Activated T-helper 17 cell treated with anti-CD3 and anti-CD28 coated beads, Interleukin-2, amount 50 U/mL, for 72 hours (primary cell): ENCODE results near the gene PRKD1. TPM values are rescaled to one million over a fixed set of nuclear protein-coding genes. Genes with fewer than 3 reads are reported as not detected.

Source experiments
- ATAC-seq: fragments of 150-1000 bp; cut with Tn5 transposase; replicated peaks from 2 replicates; pipeline ENCODE4 v1.10.0; 2021; ENCODE audit warnings: mild to moderate bottlenecking, moderate library complexity
- H3K27ac Mint-ChIP-seq: one replicate; pipeline ENCODE4 v1.8.0; 2022; ENCODE audit warnings: mixed read lengths
- H3K27me3 Mint-ChIP-seq: one replicate; pipeline ENCODE4 v1.8.0; 2022; ENCODE audit warnings: mixed read lengths
- H3K36me3 Mint-ChIP-seq: one replicate; pipeline ENCODE4 v1.8.0; 2022; ENCODE audit warnings: low read depth, mild to moderate bottlenecking, mixed read lengths
- H3K4me1 Mint-ChIP-seq: one replicate; pipeline ENCODE4 v1.8.0; 2022; ENCODE audit warnings: mixed read lengths
- H3K4me3 Mint-ChIP-seq: one replicate; pipeline ENCODE4 v1.8.0; 2022; ENCODE audit warnings: mild to moderate bottlenecking, mixed read lengths
- H3K9me3 Mint-ChIP-seq: one replicate; pipeline ENCODE4 v1.8.0; 2022; ENCODE audit warnings: mixed read lengths
- total RNA-seq, 2 donors: library from RNA; stranded (reverse); gene quantifications; one replicate each; pipeline ENCODE4 v1.2.3, GENCODE V29; 2022

The PRKD1 gene
- total RNA-seq, 2 donors from 2014 or later: not detected

GRCh38 chr14:29687866-29688265 is 239.8 kb downstream of the PRKD1 start:
- no peak overlapping the region for H3K4me3 Mint-ChIP-seq
- H3K9me3 Mint-ChIP-seq: peaks cover 23% of the 10 kb centered on the region
- H3K27ac Mint-ChIP-seq: no peak overlapping the region
- H3K27me3 Mint-ChIP-seq: no peaks in the 10 kb centered on the region
- H3K36me3 Mint-ChIP-seq: no peaks in the 10 kb centered on the region
- no peaks in the 10 kb centered on the region for H3K4me1 Mint-ChIP-seq
- no peak for ATAC-seq

GRCh38 chr14:29687071-29687765 is 240.4 kb downstream of the PRKD1 start:
- no peak for ATAC-seq

GRCh38 chr14:29684926-29685325 is 242.7 kb downstream of the PRKD1 start:
- peaks cover 27% of the 10 kb centered on the region for H3K9me3 Mint-ChIP-seq
- H3K36me3 Mint-ChIP-seq: no peaks in the 10 kb centered on the region
- H3K27ac Mint-ChIP-seq: no peak overlapping the region
- no peaks in the 10 kb centered on the region for H3K27me3 Mint-ChIP-seq
- ATAC-seq: no peak
- H3K4me1 Mint-ChIP-seq: no peaks in the 10 kb centered on the region
- no peak overlapping the region for H3K4me3 Mint-ChIP-seq

More at GRCh38 chr14:29687071-29687765, 240.4 kb downstream of the PRKD1 start:
- H3K36me3 Mint-ChIP-seq: no peaks in the 10 kb centered on the region
- H3K9me3 Mint-ChIP-seq: peaks cover 27% of the 10 kb centered on the region
- no peaks in the 10 kb centered on the region for H3K27me3 Mint-ChIP-seq
- H3K27ac Mint-ChIP-seq: no peak overlapping the region
- H3K4me3 Mint-ChIP-seq: no peak overlapping the region
- no peaks in the 10 kb centered on the region for H3K4me1 Mint-ChIP-seq

- Mint-ChIP-seq H3K4me3 (no peak overlapping the region), H3K27me3 (no peaks in the 10 kb centered on the region), H3K9me3 (peaks cover 27% of the 10 kb centered on the region), H3K4me1 (no peaks in the 10 kb centered on the region), H3K36me3 (no peaks in the 10 kb centered on the region), H3K27ac (no peak overlapping the region)
- ATAC-seq: no peak
Measured at GRCh38 chr14:29682789-29683188, 244.9 kb downstream of the PRKD1 start.

- no peaks in the 10 kb centered on the region for H3K36me3 Mint-ChIP-seq
- H3K4me1 Mint-ChIP-seq: no peaks in the 10 kb centered on the region
- H3K9me3 Mint-ChIP-seq: peaks cover 24% of the 10 kb centered on the region
- H3K27ac Mint-ChIP-seq: no peak overlapping the region
- H3K27me3 Mint-ChIP-seq: no peaks in the 10 kb centered on the region
- ATAC-seq: no peak
- H3K4me3 Mint-ChIP-seq: no peak overlapping the region
Measured at GRCh38 chr14:29681316-29681715, 246.3 kb downstream of the PRKD1 start.

GRCh38 chr14:29674566-29675285 is 252.9 kb downstream of the PRKD1 start:
- no peak for ATAC-seq
- no peaks in the 10 kb centered on the region for H3K36me3 Mint-ChIP-seq
- H3K4me1 Mint-ChIP-seq: no peaks in the 10 kb centered on the region
- H3K27me3 Mint-ChIP-seq: no peaks in the 10 kb centered on the region
- peaks cover 23% of the 10 kb centered on the region for H3K9me3 Mint-ChIP-seq
- H3K27ac Mint-ChIP-seq: no peak overlapping the region
- no peak overlapping the region for H3K4me3 Mint-ChIP-seq

- Mint-ChIP-seq H3K4me3 (no peak overlapping the region), H3K27ac (no peak overlapping the region), H3K27me3 (no peaks in the 10 kb centered on the region), H3K36me3 (no peaks in the 10 kb centered on the region), H3K4me1 (no peaks in the 10 kb centered on the region), H3K9me3 (peaks cover 17% of the 10 kb centered on the region)
- no peak for ATAC-seq
Measured at GRCh38 chr14:29672831-29673230, 254.8 kb downstream of the PRKD1 start.

GRCh38 chr14:29671034-29671433 is 256.6 kb downstream of the PRKD1 start:
- no peak overlapping the region for H3K27ac Mint-ChIP-seq
- peaks cover 17% of the 10 kb centered on the region for H3K9me3 Mint-ChIP-seq
- no peaks in the 10 kb centered on the region for H3K36me3 Mint-ChIP-seq
- H3K4me1 Mint-ChIP-seq: no peaks in the 10 kb centered on the region
- H3K4me3 Mint-ChIP-seq: no peak overlapping the region
- no peaks in the 10 kb centered on the region for H3K27me3 Mint-ChIP-seq
- no peak for ATAC-seq

- Mint-ChIP-seq H3K4me3 (no peak overlapping the region), H3K27ac (no peak overlapping the region), H3K36me3 (no peaks in the 10 kb centered on the region), H3K9me3 (peaks cover 17% of the 10 kb centered on the region), H3K27me3 (no peaks in the 10 kb centered on the region), H3K4me1 (no peaks in the 10 kb centered on the region)
- ATAC-seq: no peak
Measured at GRCh38 chr14:29668201-29668600, 259.4 kb downstream of the PRKD1 start.

GRCh38 chr14:29664515-29664914 is 263.1 kb downstream of the PRKD1 start:
- H3K4me3 Mint-ChIP-seq: no peak overlapping the region
- no peak overlapping the region for H3K27ac Mint-ChIP-seq
- ATAC-seq: no peak
- peaks cover 17% of the 10 kb centered on the region for H3K9me3 Mint-ChIP-seq
- H3K36me3 Mint-ChIP-seq: no peaks in the 10 kb centered on the region
- no peaks in the 10 kb centered on the region for H3K27me3 Mint-ChIP-seq
- H3K4me1 Mint-ChIP-seq: no peaks in the 10 kb centered on the region

- no peak for ATAC-seq
- Mint-ChIP-seq H3K36me3 (no peaks in the 10 kb centered on the region), H3K9me3 (peaks cover 20% of the 10 kb centered on the region), H3K27me3 (no peaks in the 10 kb centered on the region), H3K4me1 (no peaks in the 10 kb centered on the region), H3K27ac (no peak overlapping the region), H3K4me3 (no peak overlapping the region)
Measured at GRCh38 chr14:29663281-29663801, 264.3 kb downstream of the PRKD1 start.

GRCh38 chr14:29654901-29655550 is 272.6 kb downstream of the PRKD1 start:
- peaks cover 9% of the 10 kb centered on the region for H3K9me3 Mint-ChIP-seq
- ATAC-seq: no peak
- no peaks in the 10 kb centered on the region for H3K27me3 Mint-ChIP-seq
- H3K4me1 Mint-ChIP-seq: no peaks in the 10 kb centered on the region
- H3K36me3 Mint-ChIP-seq: no peaks in the 10 kb centered on the region
- H3K27ac Mint-ChIP-seq: no peak overlapping the region
- no peak overlapping the region for H3K4me3 Mint-ChIP-seq

GRCh38 chr14:29653303-29653702 is 274.3 kb downstream of the PRKD1 start:
- Mint-ChIP-seq H3K27ac (no peak overlapping the region), H3K27me3 (no peaks in the 10 kb centered on the region), H3K36me3 (no peaks in the 10 kb centered on the region), H3K9me3 (peaks cover 7% of the 10 kb centered on the region), H3K4me1 (no peaks in the 10 kb centered on the region), H3K4me3 (no peak overlapping the region)
- no peak for ATAC-seq

GRCh38 chr14:29652571-29652970 is 275.1 kb downstream of the PRKD1 start:
- peaks cover 10% of the 10 kb centered on the region for H3K9me3 Mint-ChIP-seq
- no peak overlapping the region for H3K27ac Mint-ChIP-seq
- H3K4me1 Mint-ChIP-seq: no peaks in the 10 kb centered on the region
- no peaks in the 10 kb centered on the region for H3K36me3 Mint-ChIP-seq
- H3K4me3 Mint-ChIP-seq: no peak overlapping the region
- no peak for ATAC-seq
- no peaks in the 10 kb centered on the region for H3K27me3 Mint-ChIP-seq
